Omental fat pad (tissue), 4 donors: ENCODE results near the gene FAR2. TPM values are rescaled to one million over a fixed set of nuclear protein-coding genes. Genes with fewer than 3 reads are reported as not detected.

Experiments
- ATAC-seq: fragments of 150-250 bp; one replicate; pipeline ENCODE4 v1.9.1; 2016; ENCODE audit warnings: mild to moderate bottlenecking, moderate library complexity; ENCODE audit not compliant: low FRiP score
- DNase-seq: peaks from one replicate; pipeline ENCODE4 v3.0.0-alpha.2; 2019; ENCODE audit warnings: low spot score
- CTCF ChIP-seq, 3 donors: fragments of 450-650 bp; IDR thresholded peaks; one replicate each; pipeline ENCODE4 v1.5.1; 2016 to 2017; ENCODE audit warnings: antibody characterized with exemption in 3 of 3, mild to moderate bottlenecking in 3 of 3, moderate library complexity in 2 of 3
- total RNA-seq, 4 donors: library from RNA; depleted of rRNA; stranded (reverse); fragments of >200 nt; gene quantifications; one replicate each; pipeline ENCODE4 v1.1.0, GENCODE V29; 2016

The FAR2 gene
- total RNA-seq, 4 donors from 2014 or later, result 4.5 to 25.4 (median 18.7) TPM

- DNase-seq (no peak), ATAC-seq (no peak)
- TF ChIP-seq CTCF (IDR thresholded peaks at IDR 0.05), result no peak
Observed at GRCh38 chr12:29216797-29217575, 67.9 kb downstream of the FAR2 start.

- DNase-seq, result no peak
- TF ChIP-seq CTCF (IDR thresholded peaks at IDR 0.05), result no peak
- ATAC-seq, result no peak
Observed at GRCh38 chr12:29220632-29221336, 71.7 kb downstream of the FAR2 start.

- DNase-seq (no peak), ATAC-seq (no peak)
- TF ChIP-seq CTCF (IDR thresholded peaks at IDR 0.05), result no peak
Observed at GRCh38 chr12:29222200-29222599, 73.1 kb downstream of the FAR2 start.

- TF ChIP-seq CTCF (IDR thresholded peaks at IDR 0.05), result no peak
- no peak for DNase-seq
- ATAC-seq, result no peak
Observed at GRCh38 chr12:29223426-29223825, 74.3 kb downstream of the FAR2 start.

- no peak for DNase-seq
- ATAC-seq, result no peak
- TF ChIP-seq CTCF (IDR thresholded peaks at IDR 0.05), result no peak
Observed at GRCh38 chr12:29223956-29224543, 75.0 kb downstream of the FAR2 start.

- ATAC-seq (no peak), DNase-seq (no peak)
- no peak for TF ChIP-seq CTCF (IDR thresholded peaks at IDR 0.05)
Observed at GRCh38 chr12:29224572-29224971, 75.5 kb downstream of the FAR2 start.
